ENCODE results near the gene SYNPO2. TPM values are rescaled to one million over a fixed set of nuclear protein-coding genes. Genes with fewer than 3 reads are reported as not detected.

The SYNPO2 gene, protein sequence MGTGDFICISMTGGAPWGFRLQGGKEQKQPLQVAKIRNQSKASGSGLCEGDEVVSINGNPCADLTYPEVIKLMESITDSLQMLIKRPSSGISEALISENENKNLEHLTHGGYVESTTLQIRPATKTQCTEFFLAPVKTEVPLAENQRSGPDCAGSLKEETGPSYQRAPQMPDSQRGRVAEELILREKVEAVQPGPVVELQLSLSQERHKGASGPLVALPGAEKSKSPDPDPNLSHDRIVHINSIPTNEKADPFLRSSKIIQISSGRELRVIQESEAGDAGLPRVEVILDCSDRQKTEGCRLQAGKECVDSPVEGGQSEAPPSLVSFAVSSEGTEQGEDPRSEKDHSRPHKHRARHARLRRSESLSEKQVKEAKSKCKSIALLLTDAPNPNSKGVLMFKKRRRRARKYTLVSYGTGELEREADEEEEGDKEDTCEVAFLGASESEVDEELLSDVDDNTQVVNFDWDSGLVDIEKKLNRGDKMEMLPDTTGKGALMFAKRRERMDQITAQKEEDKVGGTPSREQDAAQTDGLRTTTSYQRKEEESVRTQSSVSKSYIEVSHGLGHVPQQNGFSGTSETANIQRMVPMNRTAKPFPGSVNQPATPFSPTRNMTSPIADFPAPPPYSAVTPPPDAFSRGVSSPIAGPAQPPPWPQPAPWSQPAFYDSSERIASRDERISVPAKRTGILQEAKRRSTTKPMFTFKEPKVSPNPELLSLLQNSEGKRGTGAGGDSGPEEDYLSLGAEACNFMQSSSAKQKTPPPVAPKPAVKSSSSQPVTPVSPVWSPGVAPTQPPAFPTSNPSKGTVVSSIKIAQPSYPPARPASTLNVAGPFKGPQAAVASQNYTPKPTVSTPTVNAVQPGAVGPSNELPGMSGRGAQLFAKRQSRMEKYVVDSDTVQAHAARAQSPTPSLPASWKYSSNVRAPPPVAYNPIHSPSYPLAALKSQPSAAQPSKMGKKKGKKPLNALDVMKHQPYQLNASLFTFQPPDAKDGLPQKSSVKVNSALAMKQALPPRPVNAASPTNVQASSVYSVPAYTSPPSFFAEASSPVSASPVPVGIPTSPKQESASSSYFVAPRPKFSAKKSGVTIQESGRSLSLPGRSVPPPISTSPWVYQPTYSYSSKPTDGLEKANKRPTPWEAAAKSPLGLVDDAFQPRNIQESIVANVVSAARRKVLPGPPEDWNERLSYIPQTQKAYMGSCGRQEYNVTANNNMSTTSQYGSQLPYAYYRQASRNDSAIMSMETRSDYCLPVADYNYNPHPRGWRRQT
- 8.1 TPM for total RNA-seq

DNA sequence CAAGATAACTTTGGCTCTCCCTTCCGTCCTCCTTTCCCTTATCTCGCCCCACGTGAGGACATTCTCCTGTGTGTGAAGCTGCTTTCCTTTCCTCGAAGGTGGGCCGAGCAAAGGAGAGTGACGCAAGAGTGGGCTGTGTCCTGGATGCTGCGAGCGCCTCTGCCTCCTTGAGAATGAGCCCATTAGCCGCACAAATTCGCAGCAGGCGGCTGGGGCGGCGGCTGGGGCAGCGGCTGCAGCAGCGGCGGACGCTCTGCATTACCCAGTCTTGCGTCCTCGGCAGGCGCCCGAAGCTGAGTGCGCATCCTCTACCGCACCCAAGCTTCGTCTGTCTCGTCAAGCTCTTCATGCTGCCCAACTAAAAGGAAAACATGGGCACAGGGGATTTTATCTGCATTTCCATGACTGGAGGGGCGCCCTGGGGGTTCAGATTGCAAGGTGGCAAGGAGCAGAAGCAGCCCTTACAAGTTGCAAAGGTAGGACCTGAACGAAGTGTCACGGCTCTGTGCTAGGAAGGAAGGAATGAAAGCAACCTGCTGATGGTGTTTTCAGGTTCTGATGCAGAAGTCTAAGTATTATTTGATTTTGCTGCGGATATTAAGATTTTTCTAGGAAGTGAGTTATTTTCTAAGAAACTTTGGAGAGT is at the start of gene SYNPO2:
Gene SYNPO2, plus strand, starts transcription at position 189 of the 646 bp plus-strand sequence. Its CDS starts 183 bp downstream, at position 372.

Other genes with a start within 250 kb of the SYNPO2 start
- 20.1 TPM for gene METTL14, start 203.5 kb upstream of the SYNPO2 start, total RNA-seq
- gene SEC24D, start 52.7 kb upstream of the SYNPO2 start, total RNA-seq, result 8.3 TPM
- 1.8 TPM for gene MYOZ2, start 247.0 kb downstream of the SYNPO2 start, total RNA-seq

All from diencephalon (tissue), 1 donor.